ENCODE results near the gene JAK3. TPM values are rescaled to one million over a fixed set of nuclear protein-coding genes. Genes with fewer than 3 reads are reported as not detected.
"Not testable (repeated sequence)": the region's sequence is repeated elsewhere in the genome, so short reads cannot be mapped to it uniquely, and the experiment has no call there.

The JAK3 gene
- total RNA-seq, result 0.79 and 2.0 TPM in 2 replicates

DNA sequence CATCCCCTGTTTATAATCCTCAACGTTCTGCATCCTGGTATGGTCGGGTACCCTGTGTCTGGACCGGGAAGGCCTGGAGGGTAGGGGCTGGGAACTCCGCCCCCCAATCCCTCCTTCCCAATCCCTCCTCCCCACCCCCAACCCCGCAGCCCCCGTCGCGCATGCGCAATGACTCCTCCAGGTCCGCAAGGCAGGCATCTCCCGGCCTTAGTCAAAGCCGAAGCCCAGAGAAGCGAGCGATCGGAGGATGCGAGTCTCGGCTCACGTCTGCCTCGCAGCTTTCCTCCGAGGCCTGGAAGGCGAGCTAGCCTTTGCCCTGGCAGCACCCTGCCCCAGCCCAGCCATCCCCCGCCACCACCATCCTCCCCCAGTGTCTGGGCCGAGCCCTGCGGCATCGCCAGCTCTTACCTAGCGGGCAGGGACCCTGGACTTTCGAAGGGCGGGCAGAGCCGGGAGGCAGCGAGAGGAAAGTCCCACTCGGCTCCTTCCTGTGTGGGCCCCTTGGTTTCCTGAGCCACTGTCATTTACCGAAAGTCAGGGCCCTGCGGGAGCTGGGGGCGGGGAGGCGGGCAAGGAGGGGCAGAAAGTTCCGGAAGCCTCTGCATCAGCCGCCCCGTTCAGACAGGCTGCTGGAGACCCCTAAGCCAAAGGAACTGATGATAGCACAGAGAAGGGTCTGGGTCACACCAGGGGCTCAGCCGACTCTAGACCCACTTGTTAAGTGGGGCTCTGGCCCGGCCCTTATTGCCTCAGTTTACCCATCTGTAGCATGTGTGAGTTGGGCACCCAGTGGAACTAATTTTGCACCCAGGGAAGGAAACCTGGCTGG, at the start of gene JAK3:
Gene JAK3, minus strand, starts transcription at position 445 of the 829 bp plus-strand sequence. CDS start 3,565 bp downstream, outside the sequence.
- peak; percentile 73 to 75 for DNase-seq (ENCODE audit: low read depth in 2 of 2)

DNA sequence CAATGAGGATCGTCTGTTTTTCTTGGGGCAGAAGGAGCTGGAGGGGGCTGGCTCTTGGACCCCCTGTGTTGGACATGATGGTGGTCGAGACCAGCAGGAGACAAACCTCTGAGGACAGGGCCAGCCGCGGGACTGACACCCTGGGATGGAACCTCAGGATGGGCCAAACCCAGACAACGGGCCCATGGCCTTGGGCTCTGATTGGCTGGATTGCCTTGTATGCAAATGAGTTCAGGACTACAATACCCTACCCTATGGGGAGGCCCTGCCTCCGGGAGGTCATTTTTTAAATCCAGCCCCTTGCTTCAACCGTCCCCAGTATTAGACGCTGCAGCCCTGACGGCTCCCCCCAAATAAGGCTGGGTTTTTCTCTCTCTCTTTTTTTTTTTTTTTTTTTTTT, 46.0 kb upstream of the JAK3 start:
- DNase-seq (ENCODE audit: low read depth in 2 of 2), result no peak

DNA sequence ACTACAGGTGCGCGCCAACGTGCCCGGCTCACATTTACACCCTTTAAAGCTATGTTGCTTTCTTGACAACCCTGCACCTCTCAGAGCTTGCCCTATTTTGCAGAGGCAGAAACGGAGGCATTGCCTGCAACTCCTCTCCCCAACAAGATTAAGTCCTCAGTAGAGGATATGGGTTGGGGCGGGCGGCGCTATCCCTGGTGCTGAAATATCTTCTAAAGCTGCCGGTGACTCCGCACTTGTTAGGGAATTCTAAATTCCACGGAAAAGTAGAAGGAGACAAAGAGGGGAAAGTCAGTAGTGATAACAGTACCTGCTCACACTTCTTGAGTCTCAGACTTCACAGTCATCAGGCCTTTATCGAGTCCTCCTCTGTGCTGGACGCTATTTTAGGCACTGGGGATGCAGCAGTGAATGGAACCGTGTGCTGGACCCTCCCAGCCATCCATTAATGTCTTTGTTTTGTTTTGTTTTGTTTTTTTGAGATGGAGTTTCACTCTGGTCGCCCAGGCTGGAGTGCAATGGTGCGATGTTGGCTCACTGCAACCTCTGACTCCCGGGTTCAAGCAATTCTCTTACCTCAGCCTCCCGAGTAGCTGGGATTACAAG, 41.9 kb upstream of the JAK3 start:
- DNase-seq (ENCODE audit: low read depth in 2 of 2), result peak; percentile 57 to 60

DNA sequence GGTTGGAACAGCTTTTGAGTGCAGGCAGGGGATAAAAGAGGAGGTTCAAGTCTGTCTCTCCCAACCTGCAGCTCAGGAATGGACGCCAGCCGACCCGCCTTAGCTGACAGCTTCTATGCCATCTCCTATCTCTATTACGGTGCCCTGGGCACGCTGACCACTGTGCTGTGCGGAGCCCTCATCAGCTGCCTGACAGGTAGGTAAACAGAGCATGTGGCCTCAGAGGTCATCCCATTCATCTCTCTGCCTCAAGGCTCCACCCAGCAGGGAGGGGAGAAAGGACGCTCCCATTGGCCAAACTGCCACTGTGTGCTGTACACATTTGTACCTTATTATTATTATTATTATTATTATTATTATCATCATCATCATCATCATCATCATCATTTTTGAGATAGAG, 40.5 kb upstream of the JAK3 start:
- no peak for DNase-seq (ENCODE audit: low read depth in 2 of 2)

DNA sequence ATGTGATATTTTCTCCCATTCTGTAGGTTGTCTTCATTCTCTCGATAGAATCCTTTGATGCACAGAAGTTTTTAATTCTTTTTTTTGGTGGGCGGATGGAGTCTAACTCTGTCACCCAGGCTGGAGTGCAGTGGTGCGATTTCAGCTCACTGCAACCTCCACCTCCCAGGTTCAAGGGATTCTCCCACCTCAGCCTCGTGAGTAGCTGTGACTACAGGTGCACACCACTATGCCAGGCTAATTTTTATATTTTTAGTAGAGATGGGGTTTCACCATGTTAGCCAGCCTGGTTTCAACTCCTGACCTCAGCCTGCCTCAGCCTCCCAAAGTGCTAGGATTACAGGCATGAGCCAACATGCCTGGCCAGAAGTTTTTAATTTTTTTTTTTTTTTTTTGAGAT, 39.4 kb upstream of the JAK3 start:
- not testable (repeated sequence) for DNase-seq (ENCODE audit: low read depth in 2 of 2)

DNA sequence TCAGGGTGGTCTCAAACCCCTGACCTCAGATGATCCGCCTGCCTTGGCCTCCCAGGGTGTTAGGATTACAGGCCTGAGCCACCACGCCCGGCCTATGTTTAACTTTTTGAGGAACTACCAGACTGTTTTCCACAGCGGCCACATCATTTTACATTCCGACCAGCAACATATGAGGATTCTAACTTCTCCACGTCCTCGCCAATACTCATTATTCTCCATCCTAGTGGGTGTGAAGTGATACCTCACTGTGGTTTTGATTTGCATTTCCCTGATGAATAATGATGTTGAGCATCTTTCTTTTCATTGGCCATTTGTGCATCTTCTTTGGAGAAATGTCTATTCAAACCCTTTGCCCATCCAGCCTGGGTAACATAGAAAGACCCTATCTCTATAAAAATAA, 38.7 kb upstream of the JAK3 start:
- no peak for DNase-seq (ENCODE audit: low read depth in 2 of 2)

DNA sequence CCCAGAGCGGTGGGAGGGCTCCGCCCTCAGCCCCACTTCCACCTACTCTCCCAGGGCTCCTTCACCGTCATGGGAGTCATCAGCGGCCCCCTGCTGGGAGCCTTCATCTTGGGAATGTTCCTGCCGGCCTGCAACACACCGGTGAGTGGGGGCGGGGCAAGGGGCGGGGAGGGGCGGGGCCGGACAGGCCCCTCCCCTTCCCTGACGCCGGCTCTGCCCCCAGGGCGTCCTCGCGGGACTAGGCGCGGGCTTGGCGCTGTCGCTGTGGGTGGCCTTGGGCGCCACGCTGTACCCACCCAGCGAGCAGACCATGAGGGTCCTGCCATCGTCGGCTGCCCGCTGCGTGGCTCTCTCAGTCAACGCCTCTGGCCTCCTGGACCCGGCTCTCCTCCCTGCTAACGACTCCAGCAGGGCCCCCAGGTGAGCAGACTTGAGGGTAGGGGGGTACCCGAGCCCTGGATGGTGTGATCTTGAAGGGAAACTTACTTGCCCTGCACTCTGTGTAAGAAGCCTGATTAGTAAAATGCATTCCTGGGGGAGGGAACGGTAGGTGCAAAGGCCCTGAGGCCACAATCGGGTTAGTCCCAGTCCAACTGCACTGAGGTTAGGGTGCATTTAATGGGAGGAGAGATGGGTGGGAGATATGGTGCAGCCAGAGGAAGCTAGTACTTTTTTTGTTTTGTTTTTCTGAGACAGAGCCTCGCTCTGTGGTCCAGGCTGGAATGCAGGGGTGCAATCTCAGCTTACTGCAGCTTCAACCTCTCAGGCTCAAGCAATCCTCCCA, 36.0 kb upstream of the JAK3 start:
- no peak for DNase-seq (ENCODE audit: low read depth in 2 of 2)

DNA sequence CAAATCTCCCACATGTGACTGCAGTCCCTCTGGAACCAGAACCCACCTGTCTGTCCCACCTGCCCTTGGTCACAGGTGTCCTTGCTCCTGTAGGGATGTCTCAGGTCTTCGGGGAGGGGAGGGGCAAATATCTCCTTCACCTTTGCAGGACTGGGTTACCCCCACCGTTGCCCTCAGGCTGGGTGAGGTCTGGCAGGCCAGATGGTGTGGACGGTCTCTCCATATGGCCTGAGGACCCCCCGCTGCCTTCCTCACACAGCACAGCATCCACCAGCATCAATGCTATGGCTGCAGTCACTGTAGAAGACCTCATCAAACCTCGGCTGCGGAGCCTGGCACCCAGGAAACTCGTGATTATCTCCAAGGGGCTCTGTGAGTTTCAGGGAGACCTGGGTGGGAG, 33.9 kb upstream of the JAK3 start:
- DNase-seq (ENCODE audit: low read depth in 2 of 2), result no peak

DNA sequence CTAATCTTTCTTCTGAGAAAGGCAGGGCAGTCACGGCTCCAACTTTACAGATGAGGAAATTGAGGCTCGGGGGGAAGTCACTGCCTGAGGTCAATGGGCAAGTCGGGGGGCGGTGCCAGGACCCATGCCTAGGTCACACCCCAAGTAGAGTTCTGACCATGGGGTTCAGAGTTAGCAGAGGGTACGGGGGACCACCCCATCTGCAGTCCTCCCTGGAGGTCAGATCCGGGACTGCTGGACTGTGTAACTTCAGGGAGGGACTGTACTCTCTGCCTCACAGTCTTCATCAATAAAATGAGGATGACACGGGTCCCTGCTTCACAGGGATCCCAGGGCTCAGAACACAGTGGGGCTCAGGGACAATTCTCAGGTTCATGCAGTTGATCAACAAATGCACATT, 31.7 kb upstream of the JAK3 start:
- no peak for DNase-seq (ENCODE audit: low read depth in 2 of 2)

DNA sequence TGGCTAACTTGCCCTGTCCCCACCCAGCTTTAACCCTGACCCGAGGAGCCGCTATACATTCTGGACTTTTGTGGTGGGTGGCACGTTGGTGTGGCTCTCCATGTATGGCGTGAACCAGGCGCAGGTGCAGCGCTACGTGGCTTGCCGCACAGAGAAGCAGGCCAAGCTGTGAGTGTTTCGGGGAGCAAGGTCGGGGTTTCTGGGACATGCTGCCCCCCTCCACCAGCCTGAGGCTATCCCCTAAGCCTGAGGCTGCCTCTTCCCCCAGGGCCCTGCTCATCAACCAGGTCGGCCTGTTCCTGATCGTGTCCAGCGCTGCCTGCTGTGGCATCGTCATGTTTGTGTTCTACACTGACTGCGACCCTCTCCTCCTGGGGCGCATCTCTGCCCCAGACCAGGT, 29.9 kb upstream of the JAK3 start:
- DNase-seq (ENCODE audit: low read depth in 2 of 2), result no peak

DNA sequence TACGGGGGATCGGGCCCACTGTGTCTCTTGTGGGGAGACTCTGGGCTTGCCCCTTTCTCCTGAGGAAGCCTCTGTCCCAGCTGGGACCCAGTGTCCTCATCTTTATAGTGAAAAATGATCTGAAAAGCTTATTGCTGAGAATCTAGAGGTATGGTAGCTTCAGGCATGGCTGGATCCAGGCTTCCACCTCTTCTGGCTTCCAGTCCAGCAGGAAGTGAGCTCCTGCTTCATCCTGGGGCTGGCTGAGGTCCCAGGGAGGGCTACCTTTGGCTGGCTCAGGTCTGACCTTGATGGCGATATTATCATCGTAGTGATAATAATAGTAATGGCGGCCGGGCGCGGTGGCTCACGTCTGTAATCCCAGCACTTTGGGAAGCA, 27.0 kb upstream of the JAK3 start:
- no peak for DNase-seq (ENCODE audit: low read depth in 2 of 2)

DNA sequence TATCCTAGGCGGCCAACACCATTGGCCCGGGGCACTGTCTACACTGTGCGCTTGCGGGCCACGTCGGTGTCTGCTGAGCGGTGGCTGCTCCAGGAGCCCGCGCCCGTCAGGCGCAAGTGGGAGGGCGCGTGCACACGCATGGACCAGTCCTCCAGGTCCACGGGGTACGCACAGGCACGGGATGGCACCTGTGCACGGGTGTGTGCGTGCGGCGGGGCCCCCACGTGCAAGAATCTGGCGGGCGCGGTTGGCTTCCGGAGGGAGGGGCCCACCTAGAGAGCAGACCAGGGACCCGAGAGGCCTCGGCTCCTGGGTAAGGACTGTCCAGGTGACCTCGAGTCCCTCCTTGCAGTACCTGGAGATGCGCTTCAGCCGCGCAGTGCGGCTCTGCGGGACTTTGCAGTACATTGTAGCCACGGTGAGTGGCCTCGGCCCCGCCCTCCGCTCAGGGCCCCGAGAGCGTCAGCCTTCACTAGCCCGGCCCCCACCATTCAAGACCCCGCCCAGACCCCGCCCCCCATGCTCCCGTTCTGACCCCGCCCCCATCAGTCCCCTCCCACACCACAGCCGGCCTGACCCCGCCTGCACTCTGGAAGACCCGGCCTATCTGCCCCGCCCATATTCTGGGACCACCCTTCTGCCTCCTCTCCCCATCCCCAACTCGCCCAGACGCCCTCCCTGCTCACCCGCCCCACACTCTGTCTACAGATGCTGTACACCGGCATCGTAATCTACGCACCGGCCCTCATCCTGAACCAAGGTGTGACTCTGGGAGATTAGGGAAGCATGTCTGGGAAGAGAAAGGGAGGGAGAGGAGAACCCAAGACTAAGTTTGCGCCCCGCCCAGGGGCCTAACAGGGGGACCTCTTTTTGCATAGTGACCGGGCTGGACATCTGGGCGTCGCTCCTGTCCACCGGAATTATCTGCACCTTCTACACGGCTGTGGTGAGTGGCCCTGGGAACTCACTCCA, 26.3 kb upstream of the JAK3 start:
- peak in 1 of 2 donors; percentile 28 for DNase-seq (ENCODE audit: low read depth in 2 of 2)

DNA sequence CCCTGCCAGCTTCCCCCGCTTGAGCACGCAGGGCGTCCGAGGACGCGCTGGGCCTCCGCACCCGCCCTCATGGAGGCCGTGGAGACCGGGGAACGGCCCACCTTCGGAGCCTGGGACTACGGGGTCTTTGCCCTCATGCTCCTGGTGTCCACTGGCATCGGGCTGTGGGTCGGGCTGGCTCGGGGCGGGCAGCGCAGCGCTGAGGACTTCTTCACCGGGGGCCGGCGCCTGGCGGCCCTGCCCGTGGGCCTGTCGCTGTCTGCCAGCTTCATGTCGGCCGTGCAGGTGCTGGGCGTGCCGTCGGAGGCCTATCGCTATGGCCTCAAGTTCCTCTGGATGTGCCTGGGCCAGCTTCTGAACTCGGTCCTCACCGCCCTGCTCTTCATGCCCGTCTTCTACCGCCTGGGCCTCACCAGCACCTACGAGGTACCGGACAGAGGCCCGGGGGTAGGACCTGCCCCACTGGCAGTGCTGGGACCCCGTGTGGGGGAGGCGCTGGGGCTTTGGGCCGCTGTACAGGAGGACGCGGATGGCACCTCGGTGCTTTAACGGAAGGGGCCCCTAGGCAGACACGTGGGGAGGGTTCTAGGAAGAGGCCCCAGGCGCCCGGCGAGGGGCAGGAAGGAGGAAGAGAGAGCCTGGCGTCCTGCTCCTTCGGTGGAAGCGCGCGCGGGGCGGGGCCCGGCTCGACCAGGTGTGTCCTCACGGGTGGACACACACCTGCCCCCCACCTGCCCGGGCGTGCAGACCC, 24.6 kb upstream of the JAK3 start:
- DNase-seq (ENCODE audit: low read depth in 2 of 2), result no peak

DNA sequence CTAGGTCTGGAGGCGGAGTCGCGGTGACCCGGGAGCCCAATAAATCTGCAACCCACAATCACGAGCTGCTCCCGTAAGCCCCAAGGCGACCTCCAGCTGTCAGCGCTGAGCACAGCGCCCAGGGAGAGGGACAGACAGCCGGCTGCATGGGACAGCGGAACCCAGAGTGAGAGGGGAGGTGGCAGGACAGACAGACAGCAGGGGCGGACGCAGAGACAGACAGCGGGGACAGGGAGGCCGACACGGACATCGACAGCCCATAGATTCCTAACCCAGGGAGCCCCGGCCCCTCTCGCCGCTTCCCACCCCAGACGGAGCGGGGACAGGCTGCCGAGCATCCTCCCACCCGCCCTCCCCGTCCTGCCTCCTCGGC, 24.1 kb upstream of the JAK3 start, which contains the start of gene SLC5A5:
Gene SLC5A5, plus strand, starts transcription at position 68 of the 373 bp plus-strand sequence. CDS start 375 bp downstream, outside the sequence.
- no peak for DNase-seq (ENCODE audit: low read depth in 2 of 2)

DNA sequence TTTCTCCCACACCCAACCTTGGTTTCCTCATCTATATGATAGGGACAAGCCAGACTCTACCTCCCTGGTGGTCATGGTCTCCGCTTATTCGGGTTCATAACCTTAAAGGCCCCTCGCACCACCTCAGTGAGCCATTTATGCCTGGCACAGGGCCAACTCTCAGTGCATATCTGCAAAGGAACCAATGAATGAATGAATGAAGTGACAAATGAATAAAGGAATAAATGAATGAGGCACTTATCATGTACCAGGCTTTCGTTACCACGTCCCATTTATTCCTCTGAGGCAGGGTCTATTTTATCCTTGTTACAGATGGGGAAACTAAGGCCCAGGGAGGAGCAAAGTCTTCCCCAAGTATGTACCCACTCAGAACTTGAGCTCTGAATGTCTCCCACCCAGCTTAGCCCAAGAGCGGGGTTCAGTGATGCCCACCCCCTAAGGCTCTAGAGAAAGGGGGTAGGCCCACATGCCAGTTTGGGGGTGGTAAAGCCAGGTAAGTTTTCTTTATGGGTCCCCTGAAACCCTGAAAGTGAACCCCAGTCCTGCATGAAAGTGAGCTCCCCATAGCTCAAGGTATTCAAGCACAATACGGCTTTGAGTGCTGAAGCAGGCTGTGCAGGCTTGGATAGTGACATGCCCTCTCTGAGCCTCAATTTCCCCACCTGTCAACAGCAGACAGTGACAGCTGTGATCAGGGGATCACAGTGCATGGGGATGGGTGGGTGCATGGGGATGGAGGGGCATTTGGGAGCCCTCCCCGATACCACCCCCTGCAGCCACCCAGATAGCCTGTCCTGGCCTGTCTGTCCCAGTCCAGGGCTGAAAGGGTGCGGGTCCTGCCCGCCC, 23.5 kb upstream of the JAK3 start:
- DNase-seq (ENCODE audit: low read depth in 2 of 2), result no peak

DNA sequence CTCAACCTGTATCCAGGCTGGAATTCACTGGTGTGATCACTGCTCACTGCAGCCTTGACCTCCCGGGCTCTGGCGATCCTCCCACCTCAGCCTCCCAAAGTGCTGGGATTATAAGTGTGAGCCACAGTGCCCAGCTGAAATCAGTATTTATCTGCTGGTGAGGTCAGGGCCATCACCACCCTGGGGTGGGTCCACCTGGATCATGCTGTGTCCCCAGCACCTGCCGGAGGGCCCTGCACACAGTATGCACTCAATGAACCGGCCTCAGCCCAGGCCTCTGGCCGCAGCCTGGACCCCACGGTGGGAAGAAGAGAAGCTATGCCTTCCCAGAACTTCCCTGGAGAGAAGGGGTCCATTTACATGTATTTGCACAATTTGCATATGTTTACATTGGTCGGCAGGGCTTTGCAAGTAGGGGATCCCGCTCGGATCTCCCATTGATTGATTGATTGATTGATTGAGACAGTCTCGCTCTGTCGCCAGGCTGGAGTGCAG, 21.4 kb upstream of the JAK3 start:
- no peak for DNase-seq (ENCODE audit: low read depth in 2 of 2)

DNA sequence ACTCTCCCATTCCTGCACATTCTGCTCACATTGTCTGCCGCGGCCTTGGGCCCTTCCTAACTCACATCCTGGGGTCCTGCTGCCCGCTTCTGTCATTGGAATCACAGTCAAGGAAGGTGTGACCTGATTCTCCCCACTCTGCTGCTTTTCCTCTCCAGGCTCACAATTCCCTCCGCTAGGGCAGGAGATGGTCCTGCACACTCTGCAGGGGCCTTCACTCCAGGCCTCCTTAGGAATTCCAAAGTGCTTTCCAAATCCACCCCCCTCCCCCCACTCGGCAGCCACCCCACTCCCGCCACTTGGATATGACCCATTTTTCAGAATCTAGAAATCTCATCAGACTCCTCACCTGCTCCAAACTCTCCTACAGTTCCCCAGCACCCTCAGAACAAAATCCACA, 20.9 kb upstream of the JAK3 start:
- no peak for DNase-seq (ENCODE audit: low read depth in 2 of 2)

DNA sequence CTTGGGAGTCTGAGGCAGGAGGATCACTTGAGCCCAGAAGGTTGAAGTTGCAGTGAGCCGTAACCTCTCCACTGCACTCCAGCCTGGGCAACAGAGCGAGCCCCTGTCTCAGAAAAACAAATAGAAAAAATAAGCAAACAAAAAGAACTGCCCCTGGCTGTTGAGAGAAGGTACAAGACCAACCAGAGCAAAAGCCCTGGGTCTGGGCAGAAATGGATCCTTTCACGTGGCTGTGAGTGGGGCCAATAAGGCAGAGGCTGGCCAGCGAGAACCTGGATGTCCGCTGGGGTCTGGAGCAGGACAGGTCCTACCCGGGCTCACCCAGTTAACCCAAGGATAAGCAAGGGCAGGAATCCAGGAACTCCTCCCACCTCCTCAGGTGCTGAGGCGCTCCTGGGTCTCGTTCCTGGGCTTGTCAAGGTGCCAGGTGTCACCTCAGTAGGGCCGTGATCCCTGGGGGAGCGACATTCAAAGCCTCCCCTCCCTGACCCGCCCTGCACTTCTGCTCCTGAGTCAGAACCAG, 19.2 kb upstream of the JAK3 start:
- DNase-seq (ENCODE audit: low read depth in 2 of 2), result no peak

DNA sequence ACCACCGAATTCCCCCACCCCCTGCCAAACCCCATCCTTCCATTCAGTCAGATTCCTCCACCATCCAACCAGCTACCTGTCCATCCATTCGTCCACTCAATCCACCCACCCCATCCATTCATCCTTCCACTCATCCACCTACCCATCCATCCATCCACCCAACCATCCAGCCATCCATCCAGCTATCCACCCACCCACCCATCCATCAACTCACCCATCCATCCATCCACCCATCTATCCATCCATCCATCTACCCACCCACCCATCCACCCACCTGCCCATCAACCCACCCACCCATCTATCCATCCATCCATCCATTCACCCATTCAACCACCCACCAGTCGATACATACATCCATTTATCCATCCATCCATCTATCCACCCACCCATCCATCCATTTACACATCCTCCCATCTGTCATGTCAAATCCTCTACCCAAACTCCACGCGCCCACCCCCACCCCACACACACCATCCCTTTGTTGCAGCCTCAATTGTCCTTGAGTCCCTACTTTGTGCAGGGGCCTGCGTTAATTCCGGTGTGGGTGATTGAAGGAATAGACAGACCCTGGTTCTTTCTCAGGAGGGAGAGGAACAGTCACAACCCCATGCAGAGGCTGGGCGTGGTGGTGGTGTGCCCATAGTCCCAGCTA, 18.7 kb upstream of the JAK3 start:
- DNase-seq (ENCODE audit: low read depth in 2 of 2), result no peak

Measured in lung microvascular endothelial cell (primary cell).